Sciatic nerve (tissue), 2 donors: ENCODE measurements around the gene SEPTIN8. TPM values are rescaled to one million over a fixed set of nuclear protein-coding genes. Genes with fewer than 3 reads are reported as not detected.

Experiments
- ATAC-seq: fragments of 200-7000 bp; cut with Tn5 transposase; one replicate; pipeline ENCODE4 v1.9.1; 2020; ENCODE audit warnings: mild to moderate bottlenecking, moderate library complexity
- DNase-seq: peaks from one replicate; pipeline ENCODE4 v3.0.0-alpha.2; 2020; ENCODE audit warnings: low spot score
- intact Hi-C: fragments of 100-400 bp; cut with DNase I; formaldehyde crosslinking; loops from one replicate; pipeline ENCODE4 v1.14.2; 2022
- total RNA-seq: library from RNA; stranded (reverse); fragmentation: NEBNext Ultra II Directional; extraction: Animal tissue kit (Norgen Biotek cat#: 25700); gene quantifications from one replicate; pipeline ENCODE4 v1.2.1, GENCODE V29; 2021
- donor health status: DM: no; HTN: no; CAD: no.
- donor health status: DM: no; HTN: no; CAD: no.

The SEPTIN8 gene
- total RNA-seq, 1 donor from 2014 or later, result 59.3 TPM

DNA sequence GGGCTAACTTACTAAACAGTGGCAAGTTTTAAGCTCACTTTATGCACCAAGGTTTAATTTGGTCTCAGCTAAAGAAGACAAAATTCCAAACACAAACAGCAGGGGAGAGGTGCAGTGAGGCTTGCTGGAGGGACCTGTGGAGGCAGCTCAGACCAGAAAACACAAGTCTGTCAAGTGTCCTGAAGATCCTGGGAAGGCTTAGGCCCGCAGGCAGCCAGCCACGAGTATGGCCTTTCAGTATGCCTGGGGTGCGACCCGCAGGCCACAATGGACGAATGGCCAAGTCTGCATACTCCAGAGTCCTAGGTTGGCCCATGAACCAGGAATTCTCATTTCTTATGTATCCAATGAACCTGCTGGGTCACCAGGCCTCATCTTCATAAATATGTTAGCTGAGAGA, 20.5 kb downstream of the SEPTIN8 start:
- intact Hi-C loops, result no loop called here
- ATAC-seq (no peak), DNase-seq (no peak)

DNA sequence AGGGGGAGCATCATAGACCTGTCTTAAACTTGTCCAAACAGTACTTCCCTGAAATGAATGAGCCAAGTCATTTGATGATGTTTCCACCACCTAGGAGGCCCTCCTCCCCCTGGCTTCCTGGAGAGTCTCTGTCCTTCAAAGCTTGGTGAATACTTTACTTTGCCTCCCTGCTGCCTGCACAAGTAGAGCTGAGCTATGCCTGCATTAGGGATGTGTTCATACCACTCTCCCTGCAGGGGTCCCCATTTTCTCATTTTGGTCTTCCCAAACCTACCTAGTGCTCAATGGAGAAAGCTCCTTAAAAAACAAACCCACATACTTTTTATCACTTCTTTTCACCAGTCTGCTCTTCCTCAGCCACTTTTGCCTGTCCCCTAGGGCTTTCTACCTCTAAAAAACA, 22.1 kb downstream of the SEPTIN8 start:
- ATAC-seq, result no peak
- intact Hi-C loops, result no loop called here
- no peak for DNase-seq

DNA sequence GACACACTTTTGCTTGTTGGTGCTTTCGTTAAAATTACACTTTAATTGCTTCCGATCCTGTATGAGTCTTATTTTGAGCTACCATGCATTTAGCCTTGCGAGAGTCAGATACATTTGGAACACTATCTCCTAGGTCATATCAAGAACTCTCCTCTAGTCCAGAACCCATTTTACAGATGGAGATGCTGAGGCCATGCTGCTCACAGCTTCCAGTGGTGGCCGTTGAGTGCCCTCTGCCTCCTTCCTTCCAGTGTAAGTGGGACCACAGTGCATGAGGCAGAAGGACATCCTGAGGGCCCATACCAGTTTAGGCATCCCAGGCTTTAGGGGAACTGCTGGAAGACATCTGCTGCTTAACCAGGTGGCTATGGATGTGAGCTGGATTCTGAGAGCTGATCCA, 22.9 kb downstream of the SEPTIN8 start:
- ATAC-seq, result no peak
- DNase-seq, result no peak
- intact Hi-C loops, result no loop called here

DNA sequence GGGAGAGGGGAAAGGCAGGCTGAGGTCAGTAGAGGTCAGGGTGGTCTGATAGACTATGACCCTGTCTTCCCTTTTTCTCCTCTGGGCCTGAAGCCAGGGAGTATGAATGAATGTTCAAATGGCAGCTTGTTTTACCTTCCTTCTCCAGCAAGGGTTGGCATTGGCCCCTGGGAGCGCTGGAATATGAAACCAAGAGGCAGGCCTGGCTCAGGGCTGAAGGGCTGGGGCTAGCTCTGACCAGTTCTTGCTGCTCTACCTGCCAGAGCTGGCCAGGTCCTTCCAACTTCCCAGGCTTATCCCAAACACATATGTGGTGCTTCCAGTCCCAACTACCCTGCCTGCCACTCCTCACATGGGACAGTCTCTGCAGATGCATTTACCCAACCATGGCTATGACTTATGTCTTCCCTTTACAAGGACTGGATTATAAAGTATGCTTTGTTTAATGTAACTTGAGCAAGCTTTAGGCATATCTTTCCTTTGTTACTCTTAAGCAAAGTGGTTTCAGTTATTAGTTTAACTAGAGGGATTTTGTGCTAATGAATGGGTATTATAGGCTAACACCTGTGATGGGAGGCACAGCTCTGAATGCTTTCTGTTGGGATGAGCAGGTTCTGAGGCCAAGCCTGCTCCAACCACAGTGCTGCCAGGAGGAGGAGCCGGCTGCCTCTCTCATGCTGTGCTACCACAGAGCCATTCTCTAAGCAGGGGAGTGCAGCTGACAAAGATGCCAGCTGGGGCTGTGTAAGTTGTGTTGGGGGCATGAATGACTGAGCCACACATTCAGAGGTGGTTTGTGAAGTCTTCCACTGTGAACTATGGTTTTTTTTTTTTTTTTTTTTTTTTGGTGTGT, 23.7 kb downstream of the SEPTIN8 start:
- DNase-seq (no peak), ATAC-seq (no peak)
- intact Hi-C loops, result no loop called here

DNA sequence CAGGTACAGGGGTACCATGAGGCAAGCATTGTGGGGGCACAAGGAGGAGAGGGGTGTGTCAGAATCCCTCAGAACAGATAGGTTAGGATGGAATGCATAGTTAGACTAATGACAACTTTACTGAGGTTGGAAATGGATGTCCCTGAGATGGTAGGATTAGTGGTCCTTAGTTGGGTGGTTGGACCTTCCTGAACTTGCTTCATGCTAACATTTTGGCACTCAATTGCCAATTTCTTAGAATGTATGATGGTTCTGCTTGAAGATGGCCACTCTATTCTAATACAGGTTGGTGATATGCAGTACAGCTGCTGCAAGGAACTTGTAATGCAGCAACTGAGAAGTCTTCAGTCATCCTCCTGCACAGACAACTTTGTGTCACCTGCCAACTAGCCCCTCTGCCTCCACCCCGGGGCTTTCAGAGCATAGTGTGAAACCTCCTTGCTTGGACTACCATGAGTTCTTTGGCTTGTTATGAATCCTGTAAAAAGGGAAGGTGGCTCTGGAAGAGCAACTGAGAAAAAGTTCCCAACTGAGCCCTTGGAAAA, 24.4 kb downstream of the SEPTIN8 start:
- intact Hi-C loops, result no loop called here
- no peak for ATAC-seq
- DNase-seq, result no peak

DNA sequence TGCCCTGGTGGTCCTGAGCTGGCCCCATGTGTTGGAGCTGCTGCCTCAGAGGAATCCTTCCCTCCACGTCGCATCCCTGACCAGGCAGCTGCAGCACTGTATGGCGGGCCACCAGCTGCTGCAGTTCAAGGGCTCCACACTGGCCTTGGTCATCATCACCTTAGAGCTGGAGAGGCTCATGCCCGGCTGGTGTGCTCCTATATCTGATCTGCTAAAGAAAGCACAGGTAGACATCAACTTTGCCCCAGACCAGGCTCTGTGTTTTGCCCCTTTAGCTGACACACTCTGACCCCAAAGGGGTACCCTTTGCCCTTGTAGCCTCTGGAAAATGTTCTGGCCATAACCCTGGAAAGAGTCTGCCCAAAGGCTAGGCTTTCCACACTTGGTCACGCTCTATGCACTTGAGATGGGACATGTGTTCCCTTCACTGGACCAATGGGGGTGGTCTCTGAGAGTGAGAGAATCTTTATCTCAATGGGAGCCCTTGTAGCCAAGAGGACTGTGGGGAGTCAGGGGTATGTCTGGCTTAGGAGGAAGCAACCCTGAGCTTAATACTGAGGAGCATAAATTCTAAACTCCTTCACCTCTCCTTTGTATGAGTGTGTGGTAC, 25.0 kb downstream of the SEPTIN8 start:
- intact Hi-C loops, result no loop called here
- DNase-seq (no peak), ATAC-seq (peak; percentile 8)

DNA sequence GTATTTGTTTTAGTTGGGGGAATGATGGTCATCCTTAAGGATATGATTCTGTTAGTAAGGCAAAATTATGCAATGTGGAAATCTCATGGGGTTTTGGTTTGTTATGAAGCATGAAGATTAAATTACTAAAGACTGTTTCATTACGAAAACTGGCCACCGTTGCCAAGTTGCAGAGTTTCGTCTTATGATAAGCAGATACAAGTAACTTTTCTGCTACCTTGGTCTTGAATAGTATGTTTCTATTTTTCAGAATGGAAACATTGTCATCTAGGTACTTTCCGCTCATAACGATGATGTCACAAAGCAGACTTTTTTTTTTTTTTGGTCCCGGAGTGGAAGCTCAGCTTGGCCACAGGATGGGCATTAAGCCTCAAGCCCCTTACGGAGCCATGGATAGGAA, 25.6 kb downstream of the SEPTIN8 start:
- ATAC-seq, result peak; percentile 86
- intact Hi-C loops, result no loop called here
- peak; percentile 85 for DNase-seq

DNA sequence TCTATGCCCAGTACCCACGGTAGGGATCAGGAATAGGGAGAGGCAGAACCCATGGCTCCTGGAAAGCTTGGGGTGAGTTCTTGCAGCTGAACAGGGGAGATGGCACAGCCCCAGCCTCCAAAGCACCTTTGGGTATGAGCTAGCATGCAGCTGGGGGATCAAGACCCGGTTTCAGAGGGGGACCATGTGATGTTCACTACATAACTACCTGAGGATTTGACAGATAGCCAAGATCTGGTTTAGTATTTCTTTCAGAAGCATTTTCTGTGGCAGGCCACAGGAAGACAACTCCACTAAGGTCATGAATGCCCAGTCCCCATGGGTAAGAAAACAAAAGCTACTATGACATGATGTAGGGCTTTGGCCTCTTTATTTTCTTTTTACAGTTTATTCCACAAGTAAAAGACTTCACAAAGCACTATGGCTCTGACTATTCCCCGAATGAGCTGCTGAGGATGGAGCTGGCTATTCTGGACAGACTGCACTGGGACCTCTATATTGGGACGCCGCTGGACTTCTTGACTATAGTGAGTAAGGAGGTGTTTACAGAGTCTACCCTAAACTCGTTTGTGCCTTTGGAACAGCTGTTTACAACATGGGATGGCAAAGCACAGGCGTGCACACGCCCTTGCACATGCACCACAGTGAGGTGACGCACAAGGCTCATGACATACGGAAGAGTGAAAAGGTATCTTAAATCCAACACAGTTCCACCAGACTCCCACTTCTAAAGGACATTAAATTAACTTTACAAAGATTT, 26.4 kb downstream of the SEPTIN8 start:
- DNase-seq (no peak), ATAC-seq (peak; percentile 11)
- intact Hi-C loops, result no loop called here

DNA sequence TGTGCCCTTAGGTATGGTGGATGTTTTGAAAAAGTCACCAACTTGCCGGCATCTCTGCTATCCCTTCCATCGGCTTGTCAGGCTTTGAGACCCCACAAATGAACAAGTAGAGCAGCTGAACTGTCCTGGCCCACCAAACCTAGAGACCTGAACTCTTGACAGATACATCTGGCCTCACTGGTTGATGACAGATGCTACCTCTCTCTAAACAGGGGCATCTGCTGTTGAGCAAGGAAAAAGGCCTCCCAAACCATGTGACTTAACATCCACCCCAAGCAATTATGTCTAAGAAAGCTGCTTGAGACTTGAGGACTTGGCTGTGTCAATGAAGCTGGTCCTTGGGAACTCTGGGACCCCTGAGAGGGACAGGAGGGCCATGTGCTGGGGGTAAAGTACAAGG, 27.5 kb downstream of the SEPTIN8 start:
- intact Hi-C loops, result loop anchor here (5.0 kb wide), 1 partner anchor 663 kb away; no protein-coding TSS in a partner anchor
- no peak for DNase-seq
- ATAC-seq, result no peak

DNA sequence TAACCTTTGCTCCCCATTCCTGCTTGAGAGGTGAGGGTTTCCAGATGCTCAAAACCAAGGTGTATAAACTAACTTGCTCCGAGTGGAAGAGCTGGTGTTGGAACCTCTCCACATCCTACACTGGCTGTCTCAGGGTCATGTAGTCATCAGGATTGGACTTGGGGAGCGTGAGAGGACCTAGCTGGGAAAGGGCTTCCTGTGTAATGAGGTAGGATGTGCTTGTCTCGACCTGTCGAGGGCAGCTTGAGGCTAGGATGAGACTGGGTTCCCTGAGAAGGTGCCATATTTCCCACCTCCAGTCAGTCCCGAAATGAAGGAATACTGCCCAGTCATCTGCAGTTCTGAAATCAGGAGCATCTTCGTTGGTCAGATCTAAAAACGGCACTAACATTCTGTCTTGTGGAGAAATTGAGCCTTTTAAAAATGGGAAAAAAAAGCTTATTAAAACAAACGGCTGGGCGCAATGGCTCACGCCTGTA, 28.5 kb downstream of the SEPTIN8 start:
- intact Hi-C loops, result loop anchor here (5.0 kb wide), 1 partner anchor 664 kb away; no protein-coding TSS in a partner anchor
- ATAC-seq (no peak), DNase-seq (no peak)

DNA sequence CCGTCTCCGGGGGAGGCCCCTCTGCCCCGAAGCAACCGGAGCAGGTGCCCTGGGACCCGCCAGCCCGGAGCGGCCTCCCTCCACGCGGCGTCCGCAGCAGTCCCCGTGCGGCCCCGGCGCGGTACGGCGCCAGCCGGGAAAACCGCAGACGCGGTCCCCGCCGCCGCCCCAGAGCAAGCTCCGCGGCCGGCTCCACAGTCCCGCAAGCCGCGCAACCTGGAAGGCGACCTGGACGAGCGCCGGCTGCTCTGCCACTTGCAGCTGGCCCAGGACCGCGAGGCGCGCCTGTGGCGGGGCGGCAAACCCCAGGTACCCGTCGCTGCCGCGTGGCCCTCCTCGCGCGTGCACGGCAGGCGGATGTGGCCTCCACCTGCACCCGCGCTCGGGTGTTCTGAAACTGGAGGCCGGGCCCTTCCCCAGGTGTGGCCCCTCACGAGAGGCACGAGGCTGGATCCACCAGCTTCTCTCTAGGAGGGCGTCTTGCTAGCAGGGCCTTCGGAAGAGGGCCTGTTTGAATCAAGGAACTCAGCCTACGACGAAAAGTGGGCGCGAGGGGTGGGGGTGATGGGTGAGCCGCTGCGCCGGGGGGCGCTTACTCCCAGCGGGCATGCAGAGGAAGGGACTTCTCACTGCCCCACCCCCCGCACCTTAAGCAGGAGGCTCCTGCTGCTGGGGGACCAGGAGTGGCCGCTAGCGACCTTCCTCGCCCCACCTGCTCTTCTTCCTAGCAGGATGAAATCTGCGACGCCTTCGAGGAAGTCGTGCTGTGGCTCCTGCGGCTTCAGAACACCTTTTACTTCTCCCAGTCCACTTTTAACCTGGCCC, 29.2 kb downstream of the SEPTIN8 start:
- intact Hi-C loops, result loop anchor here (5.0 kb wide), 1 partner anchor 664 kb away; no protein-coding TSS in a partner anchor
- DNase-seq, result no peak
- ATAC-seq, result no peak

DNA sequence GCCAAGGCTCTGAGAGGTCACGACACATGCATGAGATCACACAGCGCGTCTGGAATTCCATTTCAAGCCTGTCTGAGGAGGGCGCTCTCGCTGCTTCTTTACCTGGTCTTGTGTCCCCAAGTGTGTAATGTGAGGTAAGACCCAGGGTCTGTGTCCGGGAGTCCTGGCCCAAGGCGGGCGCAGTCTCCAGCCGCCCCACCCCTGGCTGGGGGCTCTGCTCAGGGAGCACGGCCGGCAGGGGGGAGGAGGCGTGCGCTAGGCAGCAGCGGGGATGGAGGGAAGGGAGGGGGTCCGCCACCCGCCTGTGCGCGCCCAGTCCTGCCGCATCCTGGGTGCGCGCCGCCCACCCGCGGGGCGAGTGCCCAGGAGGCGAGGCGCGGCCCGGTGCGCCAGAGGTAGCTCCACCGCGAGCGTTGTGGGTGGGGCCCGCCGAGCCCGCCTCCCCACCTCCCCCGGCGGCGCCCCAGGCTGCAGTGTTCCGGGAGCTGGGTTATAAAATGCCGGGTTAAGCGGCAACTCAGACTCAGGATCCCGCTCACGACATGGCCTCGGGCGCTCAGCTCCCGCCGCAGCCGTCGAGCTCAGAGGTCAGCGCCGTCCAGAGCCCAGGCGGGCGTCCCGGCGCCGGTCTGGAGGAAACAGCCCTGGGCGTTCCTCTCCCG, 30.0 kb downstream of the SEPTIN8 start, which contains the start of gene CCNI2:
TSS of gene CCNI2 (plus strand) at position 473 of the 662 bp plus-strand sequence. CDS start at position 543, 70 bp downstream.
- no peak for ATAC-seq
- intact Hi-C loops, result loop anchor here (5.0 kb wide), 1 partner anchor 665 kb away; no protein-coding TSS in a partner anchor
- DNase-seq, result no peak

DNA sequence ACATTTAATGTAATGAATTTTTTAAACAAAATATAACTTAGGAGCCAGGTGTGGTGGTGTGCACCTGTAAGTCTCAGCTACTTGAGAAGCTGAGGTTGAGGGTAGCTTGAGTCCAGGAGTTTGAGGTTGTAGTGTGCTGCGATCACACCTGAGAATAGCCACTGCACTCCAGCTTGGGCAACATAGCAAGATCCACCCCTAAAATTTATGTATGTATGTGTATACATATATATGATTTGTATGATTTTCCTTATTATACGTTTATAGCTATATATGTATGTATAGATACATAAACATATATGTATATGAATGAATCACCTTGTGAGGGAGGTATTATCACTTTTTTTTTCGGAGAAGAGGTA, 30.5 kb downstream of the SEPTIN8 start:
- DNase-seq, result no peak
- intact Hi-C loops, result loop anchor here (5.0 kb wide), 1 partner anchor 666 kb away; no protein-coding TSS in a partner anchor
- ATAC-seq, result no peak

DNA sequence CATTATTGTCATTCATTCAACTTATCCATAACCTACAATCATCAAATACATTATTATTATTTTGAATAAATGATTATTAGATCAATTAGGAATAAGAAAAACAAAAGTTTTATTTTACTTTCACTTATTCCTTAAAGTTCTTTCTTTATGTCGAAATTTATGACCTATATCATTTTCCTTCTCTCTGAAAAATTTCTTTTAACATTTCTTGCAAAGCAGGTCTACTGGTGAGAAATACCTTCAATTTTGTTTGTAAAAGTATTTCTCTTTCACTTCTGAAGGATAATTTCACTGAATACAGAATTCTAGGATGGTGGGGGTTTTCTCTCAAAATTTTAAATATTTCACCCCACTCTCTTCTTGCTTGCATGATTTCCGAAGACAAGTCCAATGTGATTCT, 32.4 kb downstream of the SEPTIN8 start:
- no peak for ATAC-seq
- intact Hi-C loops, result loop anchor here (5.0 kb wide), 1 partner anchor 668 kb away; no protein-coding TSS in a partner anchor
- DNase-seq, result no peak

DNA sequence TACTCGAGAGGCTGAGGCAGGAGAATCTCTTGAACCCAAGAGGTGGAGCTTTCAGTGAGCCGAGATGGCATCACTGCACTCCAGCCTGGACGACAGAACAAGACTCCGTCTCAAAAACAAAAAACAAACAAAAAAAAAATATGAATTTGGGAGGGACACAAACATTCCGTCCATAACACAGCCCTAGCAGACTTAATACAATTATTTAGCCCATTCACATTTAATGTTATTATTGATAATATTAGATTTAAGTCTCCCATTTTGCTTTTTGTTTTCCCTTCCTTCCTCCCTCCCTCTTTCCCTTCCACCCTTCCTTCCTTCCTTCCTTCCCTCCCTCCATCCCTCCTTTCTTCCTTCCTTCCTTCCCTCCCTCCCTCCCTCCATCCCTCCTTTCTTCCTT, 34.4 kb downstream of the SEPTIN8 start:
- no peak for ATAC-seq
- intact Hi-C loops, result no loop called here
- no peak for DNase-seq

DNA sequence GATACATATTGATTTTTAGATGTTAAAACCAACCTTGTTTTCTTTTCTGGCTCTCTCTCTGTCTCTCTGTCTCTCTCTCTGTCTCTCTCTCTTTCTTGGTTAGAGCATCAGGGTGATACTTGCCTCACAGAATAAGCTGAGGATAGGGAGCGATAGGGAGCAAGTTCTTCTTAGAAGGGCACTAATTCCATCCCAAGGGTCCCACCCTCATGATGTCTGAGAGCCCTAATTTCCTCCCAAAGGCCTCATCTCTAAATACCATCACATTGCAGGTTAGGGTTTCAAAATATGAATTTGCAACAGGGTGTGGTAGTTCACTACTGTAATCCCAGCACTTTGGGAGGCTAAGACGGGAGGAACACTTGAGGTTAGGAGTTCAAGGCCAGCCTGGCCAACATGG, 34.9 kb downstream of the SEPTIN8 start:
- intact Hi-C loops, result no loop called here
- DNase-seq (no peak), ATAC-seq (no peak)

DNA sequence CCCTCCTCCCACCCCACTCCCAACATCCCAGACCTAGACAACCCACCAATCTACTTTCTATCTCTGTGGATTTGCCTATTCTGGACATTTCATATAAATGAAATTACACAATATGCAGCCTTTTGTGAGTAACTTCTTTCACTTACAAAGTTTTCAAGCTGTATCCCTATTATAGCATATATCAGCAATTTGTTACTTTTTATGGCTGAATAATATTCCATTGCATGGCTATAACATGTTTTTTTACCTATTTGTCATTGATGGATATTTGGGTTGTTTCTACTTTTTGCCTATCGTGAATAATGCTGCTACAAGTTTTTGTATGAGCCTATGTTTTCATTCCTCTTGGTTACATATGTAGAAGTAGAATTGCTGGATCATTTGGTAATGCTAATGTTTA, 37.8 kb downstream of the SEPTIN8 start:
- intact Hi-C loops, result no loop called here
- no peak for ATAC-seq
- no peak for DNase-seq
